PC-3 (cell line): Measurements from ENCODE around the gene ZNF354C. TPM values are rescaled to one million over a fixed set of nuclear protein-coding genes. Genes with fewer than 3 reads are reported as not detected.

Source experiments
- ATAC-seq: fragments of 200-7000 bp; cut with Tn5 transposase; 2 replicates; pipeline ENCODE4 v1.9.1; 2020; ENCODE audit warnings: mild to moderate bottlenecking, moderate library complexity
- BruUV-seq: library from RNA; stranded (reverse); fragments of 400-500 nt; replicated peaks from 2 replicates; lab custom pipeline; 2021; lab: Mats Ljungman, UMichigan
- CTCF ChIA-PET: fragments of 300-600 bp; sonication (Branson Sonifier 250); formaldehyde crosslinking; loops from one replicate; lab custom pipeline; 2022; ENCODE audit warnings: antibody characterized with exemption; lab: Charles Lee
- POLR2A ChIA-PET: fragments of 300-600 bp; sonication (Branson Sonifier 250); formaldehyde crosslinking; loops from one replicate; lab custom pipeline; 2022; ENCODE audit warnings: antibody characterized with exemption; ENCODE audit not compliant: unreplicated experiment; lab: Charles Lee
- DNase-seq: peaks from one replicate; pipeline ENCODE4 v3.0.0-alpha.2; 2015
- H2AFZ ChIP-seq: fragments of 300-600 bp; sonication (generic); 2 replicates; pipeline ENCODE4 v1.6.0; 2016; ENCODE audit warnings: antibody characterized with exemption, low read length
- H3F3A ChIP-seq: fragments of 300-600 bp; sonication (generic); one replicate; pipeline ENCODE4 v1.6.0; 2017; ENCODE audit warnings: antibody characterized with exemption, low read length, control low read depth, mild to moderate bottlenecking; ENCODE audit not compliant: unreplicated experiment
- H3K27ac ChIP-seq: fragments of 300-600 bp; sonication (generic); 2 replicates; pipeline ENCODE4 v1.5.1; 2016; ENCODE audit warnings: mild to moderate bottlenecking, low read length
- H3K27me3 ChIP-seq: fragments of 300-600 bp; sonication (generic); 2 replicates; pipeline ENCODE4 v1.6.1; 2016; ENCODE audit warnings: low read length, mixed read lengths
- H3K36me3 ChIP-seq: fragments of 300-600 bp; sonication (generic); 2 replicates; pipeline ENCODE4 v1.6.1; 2016; ENCODE audit warnings: low read depth, mixed run types, low read length, mixed read lengths
- H3K4me1 ChIP-seq: fragments of 300-600 bp; sonication (generic); 2 replicates; pipeline ENCODE4 v1.5.1; 2016; ENCODE audit warnings: low read length; ENCODE audit not compliant: insufficient read depth
- H3K4me2 ChIP-seq: fragments of 300-600 bp; sonication (generic); 2 replicates; pipeline ENCODE4 v1.6.0; 2016; ENCODE audit warnings: low read length
- H3K4me3 ChIP-seq: fragments of 300-600 bp; sonication (generic); 2 replicates; pipeline ENCODE4 v1.5.1; 2016; ENCODE audit warnings: mild to moderate bottlenecking, low read length, mixed read lengths
- H3K79me2 ChIP-seq: fragments of 300-600 bp; sonication (generic); 2 replicates; pipeline ENCODE4 v1.6.1; 2017; ENCODE audit warnings: low read length, mixed read lengths
- H3K9ac ChIP-seq: fragments of 300-600 bp; sonication (generic); 2 replicates; pipeline ENCODE4 v1.6.0; 2016; ENCODE audit warnings: mild to moderate bottlenecking, low read length
- H3K9me2 ChIP-seq: fragments of 300-600 bp; sonication (generic); replicated peaks from 2 replicates; pipeline ENCODE4 v1.6.1; 2016; ENCODE audit warnings: mixed run types, low read length, mixed read lengths
- H3K9me3 ChIP-seq: fragments of 300-600 bp; sonication (generic); 2 replicates; pipeline ENCODE4 v1.6.1; 2016; ENCODE audit warnings: low read length, mixed read lengths
- H4K20me1 ChIP-seq: fragments of 300-600 bp; sonication (generic); 2 replicates; pipeline ENCODE4 v1.6.1; 2016; ENCODE audit warnings: low read length, mixed read lengths
- EZH2 ChIP-seq: fragments of 300-600 bp; sonication (generic); IDR thresholded peaks from one replicate; pipeline ENCODE4 v1.6.1; 2017; ENCODE audit warnings: antibody characterized with exemption, mild to moderate bottlenecking, low read length; ENCODE audit not compliant: unreplicated experiment
- EZH2phosphoT487 ChIP-seq: fragments of 300-600 bp; sonication (generic); IDR thresholded peaks from 2 replicates; pipeline ENCODE4 v1.6.1; 2018; ENCODE audit warnings: mild to moderate bottlenecking, antibody characterized with exemption, low read length, borderline replicate concordance
- intact Hi-C: fragments of 100-400 bp; cut with micrococcal nuclease; formaldehyde crosslinking; loops from 2 replicates; pipeline ENCODE4 v1.9.0; 2023
- total RNA-seq: library from RNA; depleted of rRNA; stranded (reverse); fragments of >200 nt; gene quantifications from 2 replicates; pipeline ENCODE4 v1.2.3, GENCODE V29; 2014
- TF ChIP-seq, protein P1 (sequence below): fragments of 300-600 bp; sonication (generic); conservative IDR thresholded peaks from 2 replicates; pipeline ENCODE4 v1.5.1; 2017; ENCODE audit warnings: antibody characterized with exemption, low read depth, mild to moderate bottlenecking, low read length

The ZNF354C gene
- total RNA-seq, 1 experiment from 2014 or later = not detected

DNA sequence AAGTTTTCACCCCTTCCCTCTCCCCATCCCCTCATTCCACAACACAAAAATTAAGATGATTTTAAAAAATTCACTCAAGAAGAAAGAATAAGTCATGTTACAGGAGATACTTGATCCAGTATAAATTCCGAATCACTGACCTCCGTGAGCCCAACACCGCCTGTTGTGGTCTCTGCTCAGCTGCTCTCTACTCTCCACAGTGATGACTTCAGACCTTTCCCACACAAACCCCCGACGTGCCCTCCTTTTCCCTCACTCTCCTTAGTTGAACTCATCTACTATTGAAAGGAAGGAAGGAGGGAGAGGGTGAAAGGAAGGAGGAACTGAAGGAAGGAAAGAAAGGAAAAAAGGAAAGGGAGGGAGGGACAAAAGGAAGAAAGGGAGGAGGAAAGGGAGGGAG is 55.1 kb downstream of the ZNF354C start:
- Histone ChIP-seq H2AFZ (no peak overlapping the region), H3K27ac (no peak overlapping the region), H3K27me3 (no peaks in the 10 kb centered on the region), H3K9ac (no peak overlapping the region), H3K4me3 (no peak overlapping the region), H3K4me1 (no peaks in the 10 kb centered on the region), H3K36me3 (no peaks in the 10 kb centered on the region), H4K20me1 (no peaks in the 10 kb centered on the region), H3K79me2 (no peaks in the 10 kb centered on the region), H3K9me3 (no peaks in the 10 kb centered on the region), H3K4me2 (no peak overlapping the region), H3K9me2 (no peaks in the 10 kb centered on the region), H3F3A (no peaks in the 10 kb centered on the region)
- TF ChIP-seq EZH2phosphoT487 = no peak
- TF ChIP-seq, protein P1, sequence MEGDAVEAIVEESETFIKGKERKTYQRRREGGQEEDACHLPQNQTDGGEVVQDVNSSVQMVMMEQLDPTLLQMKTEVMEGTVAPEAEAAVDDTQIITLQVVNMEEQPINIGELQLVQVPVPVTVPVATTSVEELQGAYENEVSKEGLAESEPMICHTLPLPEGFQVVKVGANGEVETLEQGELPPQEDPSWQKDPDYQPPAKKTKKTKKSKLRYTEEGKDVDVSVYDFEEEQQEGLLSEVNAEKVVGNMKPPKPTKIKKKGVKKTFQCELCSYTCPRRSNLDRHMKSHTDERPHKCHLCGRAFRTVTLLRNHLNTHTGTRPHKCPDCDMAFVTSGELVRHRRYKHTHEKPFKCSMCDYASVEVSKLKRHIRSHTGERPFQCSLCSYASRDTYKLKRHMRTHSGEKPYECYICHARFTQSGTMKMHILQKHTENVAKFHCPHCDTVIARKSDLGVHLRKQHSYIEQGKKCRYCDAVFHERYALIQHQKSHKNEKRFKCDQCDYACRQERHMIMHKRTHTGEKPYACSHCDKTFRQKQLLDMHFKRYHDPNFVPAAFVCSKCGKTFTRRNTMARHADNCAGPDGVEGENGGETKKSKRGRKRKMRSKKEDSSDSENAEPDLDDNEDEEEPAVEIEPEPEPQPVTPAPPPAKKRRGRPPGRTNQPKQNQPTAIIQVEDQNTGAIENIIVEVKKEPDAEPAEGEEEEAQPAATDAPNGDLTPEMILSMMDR = no peak
- TF ChIP-seq EZH2 = no peak
- POLR2A ChIA-PET = no interaction called here
- intact Hi-C loops = no loop called here
- DNase-seq = no peak
- no peak for ATAC-seq
- BruUV-seq = no TSS peak
- CTCF ChIA-PET = no interaction called here

DNA sequence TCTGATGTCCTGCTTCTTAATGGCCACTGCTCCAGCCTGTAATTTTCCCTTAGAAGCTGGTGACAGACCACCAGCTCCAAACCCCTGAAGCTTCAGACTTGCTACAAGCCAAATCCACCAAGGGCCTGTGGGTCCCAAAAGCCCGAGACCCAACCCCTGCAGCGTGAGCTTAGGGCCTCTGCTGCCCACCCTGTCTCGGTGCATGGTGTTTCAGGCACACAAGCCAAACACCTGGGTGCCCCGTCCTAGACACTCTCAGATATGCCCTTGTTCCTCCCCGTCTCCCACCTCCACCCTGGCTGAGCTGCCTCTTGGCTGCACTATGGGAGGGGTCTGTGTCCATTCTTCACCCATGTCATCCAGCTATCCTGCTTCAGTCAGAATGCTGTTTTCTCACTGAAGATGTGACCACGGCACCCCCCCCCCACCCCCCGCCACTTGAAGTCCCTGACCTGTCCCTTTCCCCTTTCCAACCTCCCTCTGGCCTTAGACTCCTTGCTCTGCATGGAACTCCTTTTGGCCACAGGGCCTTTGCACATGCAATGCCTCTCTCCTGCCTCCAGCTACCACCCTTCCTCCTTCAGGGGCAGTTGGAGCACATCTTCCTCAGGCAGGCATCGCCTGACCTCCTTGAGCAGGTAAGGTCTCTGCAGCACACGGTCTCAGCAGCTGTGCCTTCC is 55.8 kb downstream of the ZNF354C start:
- Histone ChIP-seq H3F3A (no peaks in the 10 kb centered on the region), H4K20me1 (no peaks in the 10 kb centered on the region), H3K9me2 (no peaks in the 10 kb centered on the region), H3K9me3 (no peaks in the 10 kb centered on the region), H3K27me3 (no peaks in the 10 kb centered on the region), H2AFZ (no peak overlapping the region), H3K27ac (no peak overlapping the region), H3K9ac (no peak overlapping the region), H3K4me1 (no peaks in the 10 kb centered on the region), H3K79me2 (no peaks in the 10 kb centered on the region), H3K4me2 (no peak overlapping the region), H3K4me3 (no peak overlapping the region), H3K36me3 (no peaks in the 10 kb centered on the region)
- POLR2A ChIA-PET = no interaction called here
- no peak for TF ChIP-seq EZH2phosphoT487
- no peak for TF ChIP-seq EZH2
- TF ChIP-seq, protein P1 = no peak
- no TSS peak for BruUV-seq
- CTCF ChIA-PET = no interaction called here
- ATAC-seq (no peak), DNase-seq (no peak)
- intact Hi-C loops = no loop called here

DNA sequence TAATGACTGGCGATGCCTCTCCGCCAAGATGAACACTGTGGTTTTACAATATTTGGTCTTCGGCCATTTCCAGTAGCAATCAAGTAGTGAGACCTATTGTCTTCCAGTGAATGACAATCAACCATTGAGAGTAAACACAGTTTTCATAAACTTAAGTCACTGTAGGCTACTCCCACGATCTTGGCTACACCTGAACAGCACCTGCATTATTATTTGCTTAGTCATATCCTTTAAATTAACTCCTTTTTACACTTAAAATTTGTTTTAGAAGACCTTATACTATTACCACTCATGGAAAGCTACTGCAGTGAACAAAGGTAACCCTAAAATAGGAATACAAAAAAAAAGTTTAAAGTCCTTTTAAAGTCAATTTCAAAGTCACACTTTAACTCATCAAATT is 58.2 kb downstream of the ZNF354C start:
- Histone ChIP-seq H3F3A (no peaks in the 10 kb centered on the region), H3K9me3 (no peaks in the 10 kb centered on the region), H3K27me3 (no peaks in the 10 kb centered on the region), H3K4me2 (no peak overlapping the region), H3K27ac (no peak overlapping the region), H3K36me3 (no peaks in the 10 kb centered on the region), H4K20me1 (no peaks in the 10 kb centered on the region), H3K9ac (no peak overlapping the region), H3K4me1 (no peaks in the 10 kb centered on the region), H3K9me2 (no peaks in the 10 kb centered on the region), H2AFZ (no peak overlapping the region), H3K79me2 (no peaks in the 10 kb centered on the region), H3K4me3 (no peak overlapping the region)
- TF ChIP-seq EZH2phosphoT487 (no peak), EZH2 (no peak)
- TF ChIP-seq, protein P1 = no peak
- CTCF ChIA-PET = no interaction called here
- ATAC-seq = peak; percentile 38
- POLR2A ChIA-PET = no interaction called here
- intact Hi-C loops = no loop called here
- no TSS peak for BruUV-seq
- peak; percentile 41 for DNase-seq
